ENCODE measurements around the gene DOCK3.
"Not testable (repeated sequence)": the region's sequence is repeated elsewhere in the genome, so short reads cannot be mapped to it uniquely, and the experiment has no call there.

The DOCK3 gene

GRCh38 chr3:50675179-50676030 lies 678 bp downstream of the DOCK3 start:
- in situ Hi-C loops (cut with HindIII; ENCODE audit: low sequenced_read_pairs) = no loop called here

- in situ Hi-C loops (cut with HindIII; ENCODE audit: low sequenced_read_pairs) = no loop called here
Measured at GRCh38 chr3:50676031-50676705, 1.4 kb downstream of the DOCK3 start.

GRCh38 chr3:50687127-50687751 lies 12.5 kb downstream of the DOCK3 start:
- in situ Hi-C loops (cut with HindIII; ENCODE audit: low sequenced_read_pairs) = no loop called here

- in situ Hi-C loops (cut with HindIII; ENCODE audit: low sequenced_read_pairs) = no loop called here
Measured at GRCh38 chr3:50687916-50688315, 13.2 kb downstream of the DOCK3 start.

- in situ Hi-C loops (cut with HindIII; ENCODE audit: low sequenced_read_pairs) = not testable (repeated sequence)
Measured at GRCh38 chr3:50688602-50689001, 13.9 kb downstream of the DOCK3 start.

GRCh38 chr3:50689558-50689957 lies 14.8 kb downstream of the DOCK3 start:
- in situ Hi-C loops (cut with HindIII; ENCODE audit: low sequenced_read_pairs) = no loop called here

- in situ Hi-C loops (cut with HindIII; ENCODE audit: low sequenced_read_pairs) = no loop called here
Measured at GRCh38 chr3:50695031-50695430, 20.3 kb downstream of the DOCK3 start.

GRCh38 chr3:50696276-50696675 lies 21.5 kb downstream of the DOCK3 start:
- in situ Hi-C loops (cut with HindIII; ENCODE audit: low sequenced_read_pairs) = no loop called here

GRCh38 chr3:50698269-50698668 lies 23.5 kb downstream of the DOCK3 start:
- in situ Hi-C loops (cut with HindIII; ENCODE audit: low sequenced_read_pairs) = no loop called here

- in situ Hi-C loops (cut with HindIII; ENCODE audit: low sequenced_read_pairs) = no loop called here
Measured at GRCh38 chr3:50708620-50709019, 33.9 kb downstream of the DOCK3 start.

GRCh38 chr3:50714946-50715345 lies 40.2 kb downstream of the DOCK3 start:
- in situ Hi-C loops (cut with HindIII; ENCODE audit: low sequenced_read_pairs) = no loop called here

- in situ Hi-C loops (cut with HindIII; ENCODE audit: low sequenced_read_pairs) = no loop called here
Measured at GRCh38 chr3:50724831-50725230, 50.1 kb downstream of the DOCK3 start.

GRCh38 chr3:50734985-50735384 lies 60.3 kb downstream of the DOCK3 start:
- in situ Hi-C loops (cut with HindIII; ENCODE audit: low sequenced_read_pairs) = no loop called here

GRCh38 chr3:50737193-50737905 lies 62.6 kb downstream of the DOCK3 start:
- in situ Hi-C loops (cut with HindIII; ENCODE audit: low sequenced_read_pairs) = no loop called here

GRCh38 chr3:50737906-50738598 lies 63.3 kb downstream of the DOCK3 start:
- in situ Hi-C loops (cut with HindIII; ENCODE audit: low sequenced_read_pairs) = no loop called here

- in situ Hi-C loops (cut with HindIII; ENCODE audit: low sequenced_read_pairs) = no loop called here
Measured at GRCh38 chr3:50743643-50744042, 68.9 kb downstream of the DOCK3 start.

- in situ Hi-C loops (cut with HindIII; ENCODE audit: low sequenced_read_pairs) = no loop called here
Measured at GRCh38 chr3:50749822-50750221, 75.1 kb downstream of the DOCK3 start.

GRCh38 chr3:50759015-50759414 lies 84.3 kb downstream of the DOCK3 start:
- in situ Hi-C loops (cut with HindIII; ENCODE audit: low sequenced_read_pairs) = no loop called here

- in situ Hi-C loops (cut with HindIII; ENCODE audit: low sequenced_read_pairs) = no loop called here
Measured at GRCh38 chr3:50777680-50778079, 103.0 kb downstream of the DOCK3 start.

GRCh38 chr3:50781766-50782165 lies 107.0 kb downstream of the DOCK3 start:
- in situ Hi-C loops (cut with HindIII; ENCODE audit: low sequenced_read_pairs) = not testable (repeated sequence)

GRCh38 chr3:50786631-50787030 lies 111.9 kb downstream of the DOCK3 start:
- in situ Hi-C loops (cut with HindIII; ENCODE audit: low sequenced_read_pairs) = no loop called here
